GM18508 (cell line): ENCODE results near the gene OXTR.
"Not testable (repeated sequence)": the region's sequence is repeated elsewhere in the genome, so short reads cannot be mapped to it uniquely, and the experiment has no call there.

Experiments used
- ATAC-seq: cut with Tn5 transposase; IDR thresholded peaks from one replicate; pipeline ENCODE4 v1.9.1; 2021; ENCODE audit warnings: moderate number of reproducible peaks; ENCODE audit not compliant: insufficient read depth, unreplicated experiment

Gene OXTR

DNA sequence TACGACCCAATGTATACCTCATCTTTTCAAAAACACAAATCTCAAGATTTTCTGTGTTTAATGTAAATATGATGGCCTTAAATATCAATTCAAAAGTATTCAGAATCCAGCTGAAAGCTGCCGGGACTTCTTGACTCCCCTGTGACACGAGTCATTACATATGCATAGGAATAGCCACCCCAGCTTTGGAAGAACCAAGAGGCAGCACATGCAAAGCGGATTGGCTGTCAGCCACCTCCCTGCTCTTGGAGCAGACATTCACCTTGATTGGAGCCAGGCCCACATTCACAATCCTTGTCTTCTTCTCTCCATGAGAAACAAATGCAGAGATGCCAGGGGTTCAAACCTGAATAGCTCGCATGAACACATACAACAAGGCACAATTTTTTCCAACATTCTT lies 46.6 kb downstream of the OXTR start:
- no peak for ATAC-seq

DNA sequence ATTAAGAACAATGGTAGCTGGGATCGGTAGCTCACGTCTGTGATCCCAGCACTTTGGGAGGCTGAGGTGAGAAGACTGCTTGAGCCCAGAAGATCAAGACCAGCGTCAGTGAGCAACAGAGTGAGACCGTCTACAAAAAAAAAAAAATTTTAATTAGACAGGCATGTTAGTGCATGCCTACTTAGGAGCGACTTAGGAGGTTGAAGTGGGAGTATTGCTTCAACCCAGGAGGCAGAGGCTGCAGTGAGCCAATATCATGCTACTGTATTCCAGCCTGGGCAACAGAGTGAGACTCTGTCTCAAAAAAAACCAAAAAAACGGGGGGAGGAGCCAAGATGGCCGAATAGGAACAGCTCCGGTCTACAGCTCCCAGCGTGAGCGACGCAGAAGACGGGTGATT lies 53.7 kb downstream of the OXTR start:
- not testable (repeated sequence) for ATAC-seq

DNA sequence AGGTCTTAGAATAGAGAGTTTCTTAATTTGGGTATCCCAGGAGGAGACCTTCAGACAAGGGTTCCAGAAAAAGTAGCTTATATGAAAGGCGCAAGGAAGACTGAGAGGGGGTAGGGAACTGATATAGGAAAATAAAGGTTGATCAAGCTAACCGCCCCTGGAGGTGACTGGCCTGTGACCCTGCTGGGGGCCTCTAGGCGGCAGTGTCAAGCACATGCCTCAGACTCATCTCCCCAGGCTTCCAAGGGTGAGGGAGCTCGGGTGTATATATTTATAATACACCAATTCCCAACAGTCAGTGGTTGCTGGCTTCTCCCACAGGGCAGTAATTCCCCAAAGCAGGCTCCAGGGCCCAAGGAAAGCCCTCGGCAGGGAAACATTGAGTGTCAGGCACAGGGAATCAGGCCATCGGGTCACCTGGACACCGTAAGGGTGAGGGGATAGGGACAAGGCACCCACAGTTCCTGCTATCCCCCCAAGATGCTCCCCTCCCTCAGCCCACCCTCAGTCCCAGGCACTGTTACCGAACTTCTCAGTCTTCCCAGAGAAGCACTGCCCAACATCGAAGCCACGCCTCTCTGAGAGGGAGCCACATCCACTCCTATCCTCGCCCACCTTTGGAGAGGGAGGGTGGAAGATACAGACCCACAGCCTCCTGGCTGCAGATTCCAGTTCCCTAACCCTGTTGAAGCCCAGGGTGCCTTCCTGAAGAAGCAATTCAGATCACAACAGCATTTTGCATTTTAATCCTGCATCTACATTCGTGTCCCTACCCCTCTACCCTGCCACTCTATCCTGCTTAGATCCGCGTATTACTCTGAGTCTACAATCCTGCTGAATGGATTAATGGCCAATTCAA lies 55.3 kb downstream of the OXTR start:
- no peak for ATAC-seq

DNA sequence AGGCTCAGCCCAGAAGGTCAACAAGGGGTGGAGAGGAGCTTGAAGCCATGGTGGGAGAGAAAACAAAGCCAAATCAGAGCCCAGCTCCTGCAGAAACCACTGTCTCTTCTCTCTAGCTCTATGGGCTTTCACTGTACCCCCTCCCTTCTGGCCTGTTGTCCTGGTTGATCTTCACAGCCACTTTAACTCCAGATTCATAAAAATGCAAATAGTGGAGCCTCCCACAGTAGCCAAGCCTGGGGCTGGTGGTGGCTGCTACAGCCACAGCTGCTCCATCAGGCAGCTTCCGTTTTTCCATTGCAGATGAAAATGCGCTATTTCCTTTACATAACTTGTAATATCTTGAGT lies 56.5 kb downstream of the OXTR start:
- no peak for ATAC-seq

DNA sequence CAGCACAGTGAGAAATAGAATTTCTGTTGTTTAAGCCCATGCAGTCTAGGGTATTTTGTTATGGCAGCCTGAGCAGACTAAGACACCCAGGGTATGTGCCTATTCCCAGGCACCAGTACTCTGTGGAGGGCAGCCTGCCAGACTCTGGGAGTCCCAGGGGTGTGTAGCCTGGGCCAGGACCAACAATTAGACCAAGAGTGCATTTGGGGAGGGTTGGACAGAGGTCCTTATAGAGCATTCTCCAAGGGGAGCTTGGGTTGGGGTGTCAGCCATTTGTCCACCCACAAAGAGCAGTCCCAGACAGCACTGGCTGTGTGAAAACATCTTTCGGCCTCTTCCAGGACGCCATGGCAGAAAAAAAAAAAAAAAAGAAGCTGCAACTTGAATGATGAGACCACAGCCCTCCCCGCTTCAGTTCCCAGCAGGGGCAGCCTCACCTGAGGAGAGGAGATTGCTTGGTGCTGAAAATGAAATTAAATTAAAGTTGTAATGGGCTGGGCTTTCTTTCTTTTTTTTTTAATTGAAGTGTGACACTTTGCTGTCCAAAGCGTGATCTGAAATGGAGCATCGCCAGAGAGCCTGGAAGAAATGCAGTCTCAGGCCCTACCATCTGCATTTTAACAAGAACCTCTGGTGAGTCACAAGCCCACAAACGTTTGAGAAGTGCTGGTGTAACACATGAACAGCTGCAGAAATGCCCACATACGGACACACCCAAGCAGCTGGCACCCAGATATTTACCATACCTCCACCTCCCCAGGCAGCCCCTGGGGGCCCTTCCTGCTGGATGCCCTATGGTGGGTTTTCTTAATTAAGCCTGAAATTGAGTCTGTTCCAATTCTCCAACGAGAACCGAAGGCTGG lies 57.1 kb downstream of the OXTR start:
- no peak for ATAC-seq

DNA sequence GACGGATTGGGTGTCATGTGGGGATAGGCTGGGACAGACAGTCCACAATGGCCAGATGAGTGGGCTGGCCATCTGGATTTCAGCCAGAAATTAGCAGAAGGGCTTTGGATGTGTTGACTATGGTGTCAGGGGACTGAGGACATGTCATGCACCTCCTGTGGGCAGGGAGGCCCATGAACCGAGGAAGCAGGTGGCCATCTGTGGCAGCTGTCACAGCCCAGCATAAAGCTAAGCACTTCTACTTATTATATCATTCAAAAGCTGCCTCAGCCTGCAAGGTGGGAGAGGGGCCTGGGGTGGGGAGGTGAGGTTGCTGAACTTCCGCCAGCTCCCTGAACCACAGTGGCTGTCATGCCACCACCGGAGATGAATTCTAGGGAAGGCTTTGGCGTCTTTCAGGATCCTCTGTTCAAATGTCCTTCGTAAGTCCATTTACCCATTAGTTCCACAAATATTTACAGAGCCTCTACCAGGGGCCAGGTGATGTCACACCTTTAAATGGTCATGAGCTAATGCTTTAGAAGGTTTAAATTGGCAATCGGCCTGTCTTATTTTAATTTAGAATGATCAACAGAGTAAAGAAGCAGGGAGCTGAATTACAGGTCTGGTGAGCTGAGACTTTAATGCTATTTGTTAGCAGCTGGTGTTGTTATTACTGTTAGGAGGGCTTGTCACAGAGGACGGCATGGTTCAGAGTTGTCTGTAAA lies 59.5 kb downstream of the OXTR start:
- ATAC-seq: no peak

DNA sequence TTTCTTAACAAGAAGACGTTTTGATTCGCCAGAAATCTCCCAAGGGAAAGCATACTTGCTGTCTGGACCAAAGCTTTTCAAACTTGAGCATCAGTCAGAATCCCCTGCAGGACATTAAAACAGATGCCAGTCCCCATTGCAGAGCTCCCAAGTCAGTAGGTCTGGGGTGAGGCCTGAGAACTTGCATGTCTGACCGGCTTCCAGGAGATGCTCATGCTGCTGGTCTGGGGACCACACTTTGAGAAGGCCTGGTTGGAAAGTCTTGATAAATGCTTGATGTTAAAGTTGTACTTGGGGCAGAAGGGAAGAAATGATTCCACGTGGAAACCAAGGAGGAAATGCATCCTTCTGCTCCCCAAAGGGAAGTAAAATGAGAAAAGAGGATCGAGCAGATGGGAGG lies 60.1 kb downstream of the OXTR start:
- no peak for ATAC-seq

DNA sequence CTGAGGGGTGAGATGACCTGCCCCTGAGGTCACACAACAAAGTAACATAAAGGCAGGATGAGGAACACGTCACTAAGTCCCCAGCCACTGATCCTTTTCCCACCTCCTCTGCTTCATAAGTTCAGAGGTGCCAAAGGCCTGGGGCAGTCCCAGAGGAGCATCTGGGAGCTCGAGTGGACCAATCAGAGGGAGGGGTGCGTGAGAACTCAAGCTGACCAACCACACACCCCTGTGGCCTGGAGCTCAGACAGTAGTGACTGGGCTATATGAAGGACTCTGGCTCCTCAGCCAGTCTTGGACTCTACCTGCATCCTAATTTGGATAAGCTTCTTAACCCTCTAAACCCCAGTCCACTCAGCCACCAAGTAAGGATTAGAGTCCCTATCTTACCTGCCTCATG lies 63.8 kb downstream of the OXTR start:
- ATAC-seq: no peak

DNA sequence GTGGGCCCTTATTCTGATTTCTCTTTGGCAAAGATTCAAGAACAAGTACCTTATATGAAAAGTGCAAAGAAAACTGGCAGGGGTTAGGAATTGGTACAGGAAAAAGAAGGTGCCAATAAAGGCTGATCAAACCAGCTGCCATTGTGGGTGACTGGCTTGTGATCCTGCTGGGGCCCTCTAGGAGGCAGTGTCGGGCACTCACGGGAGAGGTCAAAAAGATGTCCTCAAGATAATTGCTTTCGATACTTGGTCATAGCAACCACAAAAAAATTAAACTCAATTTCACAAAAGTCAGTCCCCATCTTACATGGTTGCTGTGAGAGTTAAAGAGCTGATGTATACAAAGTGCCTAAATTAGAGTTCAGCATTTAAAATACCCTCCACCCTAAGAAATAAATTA lies 66.9 kb downstream of the OXTR start:
- no peak for ATAC-seq
